Right atrium auricular region (tissue), 2 donors: ENCODE data around the gene ZFP92. TPM values are rescaled to one million over a fixed set of nuclear protein-coding genes. Genes with fewer than 3 reads are reported as not detected.

Experiments used
- DNase-seq: peaks from one replicate; pipeline ENCODE4 v3.0.0-alpha.2; 2019; ENCODE audit warnings: low spot score
- H3K27ac ChIP-seq, 2 donors: fragments of 200-600 bp; sonication (generic); 1 replicate in 1 of 2; 2 replicates in 1 of 2; pipeline ENCODE4 v1.5.1; 2016 to 2019
- H3K27me3 ChIP-seq, 2 donors: fragments of 200-600 bp; sonication (generic); one replicate each; pipeline versions ENCODE4 v1.5.1 to v1.6.0; 2017 to 2019
- H3K36me3 ChIP-seq: fragments of 200-600 bp; sonication (generic); one replicate; pipeline ENCODE4 v1.5.1; 2016
- H3K4me1 ChIP-seq, 2 donors: fragments of 200-600 bp; sonication (generic); one replicate each; pipeline versions ENCODE4 v1.5.1 to v1.6.0; 2017 to 2019
- H3K4me3 ChIP-seq, 2 donors: fragments of 200-600 bp; sonication (generic); 1 replicate in 1 of 2; 2 replicates in 1 of 2; pipeline ENCODE4 v1.5.1; 2017 to 2019; ENCODE audit warnings: mild to moderate bottlenecking in 1 of 2, moderate library complexity in 1 of 2
- H3K9me3 ChIP-seq, 2 donors: fragments of 200-600 bp; sonication (generic); one replicate each; pipeline ENCODE4 v1.5.1; 2019
- CTCF ChIP-seq, 2 donors: fragments of 200-600 bp; sonication (generic); IDR thresholded peaks; one replicate each; pipeline ENCODE4 v1.5.1; 2019; ENCODE audit warnings: antibody characterized with exemption in 2 of 2
- total RNA-seq, 2 donors: library from RNA; depleted of rRNA; stranded (reverse); fragments of >200 nt; gene quantifications; one replicate each; pipeline ENCODE4 v1.1.0, GENCODE V29; 2016

Gene ZFP92
- total RNA-seq, 2 donors from 2014 or later: 0.85 to 1.6 TPM

- Histone ChIP-seq H3K4me3 (no peak overlapping the region), H3K27ac (no peak overlapping the region), H3K4me1 (no peaks in the 10 kb centered on the region), H3K27me3 (no peaks in the 10 kb centered on the region), H3K9me3 (no peaks in the 10 kb centered on the region), H3K36me3 (no peaks in the 10 kb centered on the region)
- DNase-seq: no peak
- no peak for TF ChIP-seq CTCF (IDR thresholded peaks at IDR 0.05)
These were observed 6.4 kb downstream of the ZFP92 start for GRCh38 chrX:153417637-153418036.

GRCh38 chrX:153420851-153421599 is 9.8 kb downstream of the ZFP92 start:
- H3K27ac ChIP-seq: no peak overlapping the region
- no peaks in the 10 kb centered on the region for H3K27me3 ChIP-seq
- no peak for DNase-seq
- no peak overlapping the region for H3K4me3 ChIP-seq
- H3K4me1 ChIP-seq: no peaks in the 10 kb centered on the region
- TF ChIP-seq CTCF (IDR thresholded peaks at IDR 0.05): no peak
- no peaks in the 10 kb centered on the region for H3K9me3 ChIP-seq
- no peaks in the 10 kb centered on the region for H3K36me3 ChIP-seq

GRCh38 chrX:153421856-153422255 is 10.6 kb downstream of the ZFP92 start:
- H3K36me3 ChIP-seq: no peaks in the 10 kb centered on the region
- no peaks in the 10 kb centered on the region for H3K4me1 ChIP-seq
- H3K4me3 ChIP-seq: no peak overlapping the region
- no peak for TF ChIP-seq CTCF (IDR thresholded peaks at IDR 0.05)
- H3K9me3 ChIP-seq: no peaks in the 10 kb centered on the region
- no peaks in the 10 kb centered on the region for H3K27me3 ChIP-seq
- H3K27ac ChIP-seq: no peak overlapping the region
- DNase-seq: no peak

GRCh38 chrX:153423652-153424051 is 12.4 kb downstream of the ZFP92 start:
- Histone ChIP-seq H3K36me3 (no peaks in the 10 kb centered on the region), H3K9me3 (no peaks in the 10 kb centered on the region), H3K27me3 (no peaks in the 10 kb centered on the region), H3K27ac (no peak overlapping the region), H3K4me1 (no peaks in the 10 kb centered on the region), H3K4me3 (no peak overlapping the region)
- no peak for DNase-seq
- TF ChIP-seq CTCF (IDR thresholded peaks at IDR 0.05): no peak

GRCh38 chrX:153426204-153426603 is 14.9 kb downstream of the ZFP92 start:
- no peak overlapping the region for H3K4me3 ChIP-seq
- no peak for TF ChIP-seq CTCF (IDR thresholded peaks at IDR 0.05)
- DNase-seq: no peak
- H3K9me3 ChIP-seq: peaks cover 0 to 7% of the 10 kb centered on the region in 2 donors
- H3K27me3 ChIP-seq: no peaks in the 10 kb centered on the region
- H3K27ac ChIP-seq: no peak overlapping the region
- no peaks in the 10 kb centered on the region for H3K36me3 ChIP-seq
- no peaks in the 10 kb centered on the region for H3K4me1 ChIP-seq

- Histone ChIP-seq H3K36me3 (no peaks in the 10 kb centered on the region), H3K9me3 (peaks cover 0 to 11% of the 10 kb centered on the region in 2 donors), H3K4me1 (no peaks in the 10 kb centered on the region), H3K27me3 (no peaks in the 10 kb centered on the region), H3K4me3 (no peak overlapping the region), H3K27ac (no peak overlapping the region)
- DNase-seq: no peak
- no peak for TF ChIP-seq CTCF (IDR thresholded peaks at IDR 0.05)
These were observed 19.5 kb downstream of the ZFP92 start for GRCh38 chrX:153430796-153431195.
